ENCODE measurements around the gene CPA4. TPM values are rescaled to one million over a fixed set of nuclear protein-coding genes. Genes with fewer than 3 reads are reported as not detected.

Gene CPA4
- polyA plus RNA-seq, 1 donor from 2014 or later = 8.9 TPM

DNA sequence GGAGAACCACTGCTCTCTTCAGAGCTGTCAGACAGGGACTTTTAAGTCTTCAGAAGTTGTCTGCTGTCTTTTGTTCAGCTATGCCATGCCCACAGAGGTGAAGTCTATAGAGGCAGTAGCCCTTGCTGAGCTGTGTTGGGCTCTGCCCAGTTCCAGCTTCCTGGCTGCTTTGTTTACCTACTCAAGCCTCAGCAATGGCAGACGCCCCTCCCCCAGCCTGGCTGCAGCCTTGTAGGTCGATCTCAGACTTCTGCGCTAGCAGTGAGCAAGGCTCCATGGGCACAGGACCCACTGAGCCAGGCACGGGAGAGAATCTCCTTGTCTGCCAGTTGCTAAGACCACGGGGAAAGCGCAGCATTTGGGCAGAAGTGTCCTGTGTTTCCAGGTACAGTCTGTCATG, 38.4 kb upstream of the CPA4 start:
- H3F3A ChIP-seq (ENCODE audit: insufficient read depth, low read length, poor library complexity, severe bottlenecking) = no peaks in the 10 kb centered on the region
- no peak overlapping the region for H3K27ac ChIP-seq (ENCODE audit: low read length)

DNA sequence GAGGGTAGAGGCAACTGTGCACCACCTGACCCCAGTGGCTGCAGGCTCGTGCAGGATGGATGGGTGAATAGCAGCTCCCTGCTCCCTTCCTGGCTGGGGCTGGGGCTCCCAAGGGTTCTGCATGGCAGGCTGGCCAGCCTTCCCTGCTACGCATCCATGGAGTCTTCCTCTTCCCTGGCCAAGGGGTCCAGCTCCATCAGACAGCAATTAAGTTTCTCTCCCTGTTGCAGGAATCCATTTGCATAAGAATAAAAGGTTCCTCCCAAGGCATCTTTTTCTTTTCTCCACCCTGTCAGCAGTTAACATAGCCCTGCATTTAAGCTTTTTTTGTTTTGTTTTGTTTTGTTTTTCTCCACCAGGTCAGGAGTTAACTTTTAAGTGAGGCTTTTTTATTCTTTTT, 36.3 kb upstream of the CPA4 start:
- Histone ChIP-seq H3K79me2 (replicated peaks; ENCODE audit: insufficient read depth, low read length) (no peaks in the 10 kb centered on the region), H3F3A (ENCODE audit: insufficient read depth, low read length, poor library complexity, severe bottlenecking) (no peaks in the 10 kb centered on the region), H4K20me1 (ENCODE audit: insufficient read depth) (no peaks in the 10 kb centered on the region), H3K4me2 (ENCODE audit: low read length) (no peak overlapping the region), H3K4me3 (ENCODE audit: low read length) (no peak overlapping the region), H2AFZ (ENCODE audit: low read depth, low read length) (no peak overlapping the region), H3K9ac (ENCODE audit: low read length) (no peak overlapping the region), H3K27ac (ENCODE audit: low read length) (no peak overlapping the region), H3K27me3 (ENCODE audit: insufficient read depth, low read depth, low read length) (no peaks in the 10 kb centered on the region), H3K36me3 (ENCODE audit: insufficient read depth, low read length) (no peaks in the 10 kb centered on the region), H3K9me2 (ENCODE audit: insufficient read depth, low read length) (no peaks in the 10 kb centered on the region), H3K9me3 (ENCODE audit: low read length) (no peaks in the 10 kb centered on the region)
- TF ChIP-seq, protein P1, sequence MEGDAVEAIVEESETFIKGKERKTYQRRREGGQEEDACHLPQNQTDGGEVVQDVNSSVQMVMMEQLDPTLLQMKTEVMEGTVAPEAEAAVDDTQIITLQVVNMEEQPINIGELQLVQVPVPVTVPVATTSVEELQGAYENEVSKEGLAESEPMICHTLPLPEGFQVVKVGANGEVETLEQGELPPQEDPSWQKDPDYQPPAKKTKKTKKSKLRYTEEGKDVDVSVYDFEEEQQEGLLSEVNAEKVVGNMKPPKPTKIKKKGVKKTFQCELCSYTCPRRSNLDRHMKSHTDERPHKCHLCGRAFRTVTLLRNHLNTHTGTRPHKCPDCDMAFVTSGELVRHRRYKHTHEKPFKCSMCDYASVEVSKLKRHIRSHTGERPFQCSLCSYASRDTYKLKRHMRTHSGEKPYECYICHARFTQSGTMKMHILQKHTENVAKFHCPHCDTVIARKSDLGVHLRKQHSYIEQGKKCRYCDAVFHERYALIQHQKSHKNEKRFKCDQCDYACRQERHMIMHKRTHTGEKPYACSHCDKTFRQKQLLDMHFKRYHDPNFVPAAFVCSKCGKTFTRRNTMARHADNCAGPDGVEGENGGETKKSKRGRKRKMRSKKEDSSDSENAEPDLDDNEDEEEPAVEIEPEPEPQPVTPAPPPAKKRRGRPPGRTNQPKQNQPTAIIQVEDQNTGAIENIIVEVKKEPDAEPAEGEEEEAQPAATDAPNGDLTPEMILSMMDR (IDR thresholded peaks at IDR 0.05; ENCODE audit: poor library complexity, severe bottlenecking) = no peak
- TF ChIP-seq MXI1 (conservative IDR thresholded peaks at IDR 0.05; ENCODE audit: poor library complexity, severe bottlenecking) (no peak), POLR2AphosphoS5 (IDR thresholded peaks at IDR 0.05) (no peak), EZH2 (IDR thresholded peaks at IDR 0.05; ENCODE audit: borderline replicate concordance, insufficient read depth, low read length, poor library complexity, severe bottlenecking) (no peak), TAF1 (IDR thresholded peaks at IDR 0.05; ENCODE audit: low read depth) (no peak), SMC3 (conservative IDR thresholded peaks at IDR 0.05; ENCODE audit: poor library complexity) (no peak), RAD21 (conservative IDR thresholded peaks at IDR 0.05) (no peak), EP300 (conservative IDR thresholded peaks at IDR 0.05; ENCODE audit: poor library complexity, severe bottlenecking) (no peak)
- TF ChIP-seq, protein P2, sequence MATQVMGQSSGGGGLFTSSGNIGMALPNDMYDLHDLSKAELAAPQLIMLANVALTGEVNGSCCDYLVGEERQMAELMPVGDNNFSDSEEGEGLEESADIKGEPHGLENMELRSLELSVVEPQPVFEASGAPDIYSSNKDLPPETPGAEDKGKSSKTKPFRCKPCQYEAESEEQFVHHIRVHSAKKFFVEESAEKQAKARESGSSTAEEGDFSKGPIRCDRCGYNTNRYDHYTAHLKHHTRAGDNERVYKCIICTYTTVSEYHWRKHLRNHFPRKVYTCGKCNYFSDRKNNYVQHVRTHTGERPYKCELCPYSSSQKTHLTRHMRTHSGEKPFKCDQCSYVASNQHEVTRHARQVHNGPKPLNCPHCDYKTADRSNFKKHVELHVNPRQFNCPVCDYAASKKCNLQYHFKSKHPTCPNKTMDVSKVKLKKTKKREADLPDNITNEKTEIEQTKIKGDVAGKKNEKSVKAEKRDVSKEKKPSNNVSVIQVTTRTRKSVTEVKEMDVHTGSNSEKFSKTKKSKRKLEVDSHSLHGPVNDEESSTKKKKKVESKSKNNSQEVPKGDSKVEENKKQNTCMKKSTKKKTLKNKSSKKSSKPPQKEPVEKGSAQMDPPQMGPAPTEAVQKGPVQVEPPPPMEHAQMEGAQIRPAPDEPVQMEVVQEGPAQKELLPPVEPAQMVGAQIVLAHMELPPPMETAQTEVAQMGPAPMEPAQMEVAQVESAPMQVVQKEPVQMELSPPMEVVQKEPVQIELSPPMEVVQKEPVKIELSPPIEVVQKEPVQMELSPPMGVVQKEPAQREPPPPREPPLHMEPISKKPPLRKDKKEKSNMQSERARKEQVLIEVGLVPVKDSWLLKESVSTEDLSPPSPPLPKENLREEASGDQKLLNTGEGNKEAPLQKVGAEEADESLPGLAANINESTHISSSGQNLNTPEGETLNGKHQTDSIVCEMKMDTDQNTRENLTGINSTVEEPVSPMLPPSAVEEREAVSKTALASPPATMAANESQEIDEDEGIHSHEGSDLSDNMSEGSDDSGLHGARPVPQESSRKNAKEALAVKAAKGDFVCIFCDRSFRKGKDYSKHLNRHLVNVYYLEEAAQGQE (IDR thresholded peaks at IDR 0.05; ENCODE audit: borderline replicate concordance) = no peak

More for the DNA sequence above, 38.4 kb upstream of the CPA4 start:
- TF ChIP-seq, protein P1 (IDR thresholded peaks at IDR 0.05; ENCODE audit: poor library complexity, severe bottlenecking) = no peak
- TF ChIP-seq TAF1 (IDR thresholded peaks at IDR 0.05; ENCODE audit: low read depth) (no peak), RAD21 (conservative IDR thresholded peaks at IDR 0.05) (no peak), EZH2 (IDR thresholded peaks at IDR 0.05; ENCODE audit: borderline replicate concordance, insufficient read depth, low read length, poor library complexity, severe bottlenecking) (no peak), SMC3 (conservative IDR thresholded peaks at IDR 0.05; ENCODE audit: poor library complexity) (no peak), EP300 (conservative IDR thresholded peaks at IDR 0.05; ENCODE audit: poor library complexity, severe bottlenecking) (no peak), POLR2AphosphoS5 (IDR thresholded peaks at IDR 0.05) (no peak), MXI1 (conservative IDR thresholded peaks at IDR 0.05; ENCODE audit: poor library complexity, severe bottlenecking) (no peak)
- TF ChIP-seq, protein P2 (IDR thresholded peaks at IDR 0.05; ENCODE audit: borderline replicate concordance) = no peak
- Histone ChIP-seq H3K9me3 (ENCODE audit: low read length) (no peaks in the 10 kb centered on the region), H3K9me2 (ENCODE audit: insufficient read depth, low read length) (no peaks in the 10 kb centered on the region), H2AFZ (ENCODE audit: low read depth, low read length) (no peak overlapping the region), H3K4me3 (ENCODE audit: low read length) (no peak overlapping the region), H3K36me3 (ENCODE audit: insufficient read depth, low read length) (no peaks in the 10 kb centered on the region), H3K79me2 (replicated peaks; ENCODE audit: insufficient read depth, low read length) (no peaks in the 10 kb centered on the region), H3K9ac (ENCODE audit: low read length) (no peak overlapping the region), H4K20me1 (ENCODE audit: insufficient read depth) (no peaks in the 10 kb centered on the region), H3K27me3 (ENCODE audit: insufficient read depth, low read depth, low read length) (no peaks in the 10 kb centered on the region), H3K4me2 (ENCODE audit: low read length) (no peak overlapping the region)
